ENCODE data around the gene APOL4.
"Not testable (repeated sequence)": the region's sequence is repeated elsewhere in the genome, so short reads cannot be mapped to it uniquely, and the experiment has no call there.

Gene APOL4

DNA sequence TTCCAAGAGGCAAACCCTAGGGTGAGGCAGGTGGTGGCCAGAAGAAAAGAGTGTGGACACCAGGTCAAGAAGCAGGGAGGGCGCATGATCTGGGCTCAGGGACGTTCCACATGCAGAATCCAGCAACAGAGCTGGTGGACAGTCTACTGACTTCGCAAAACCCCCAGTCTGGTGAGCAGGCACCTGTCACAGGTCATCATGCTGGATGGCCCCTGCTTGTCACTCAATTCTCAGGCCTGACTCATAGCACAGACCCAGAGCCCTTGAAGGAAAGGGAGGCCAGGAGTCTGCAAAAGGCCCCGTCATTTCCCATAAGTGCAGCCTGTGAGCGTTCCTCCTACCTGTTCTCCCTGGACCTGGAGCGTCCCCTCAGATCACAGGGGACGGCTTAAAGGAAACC lies 18.2 kb downstream of the APOL4 start:
- DNase-seq (ENCODE audit: low read depth in 2 of 2) = no peak

DNA sequence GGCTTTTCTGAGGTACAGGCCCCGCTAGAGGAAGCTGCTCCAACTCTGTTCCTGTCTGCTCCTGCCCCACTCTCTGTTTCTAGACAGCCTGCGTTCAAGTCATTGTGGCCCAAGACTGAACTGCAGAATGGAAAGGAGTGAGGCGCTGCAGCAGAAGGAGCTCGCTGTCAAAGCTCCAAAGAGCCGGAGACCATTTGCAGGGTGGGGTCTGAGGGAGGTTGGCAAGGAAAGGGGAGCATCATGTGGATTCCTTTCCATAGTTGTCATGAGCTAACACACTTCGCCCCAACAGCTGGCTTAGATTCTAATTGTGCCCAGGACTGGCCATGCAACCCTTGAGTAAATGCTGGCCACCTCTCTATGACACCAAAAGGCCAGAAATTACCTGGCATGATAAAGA lies 18.8 kb downstream of the APOL4 start:
- no peak for DNase-seq (ENCODE audit: low read depth in 2 of 2)

- no peak for DNase-seq (ENCODE audit: low read depth in 2 of 2)
Measured at GRCh38 chr22:36182056-36182455, 19.6 kb downstream of the APOL4 start.

- DNase-seq (ENCODE audit: low read depth in 2 of 2) = no peak
Measured at GRCh38 chr22:36180928-36181327, 20.7 kb downstream of the APOL4 start.

DNA sequence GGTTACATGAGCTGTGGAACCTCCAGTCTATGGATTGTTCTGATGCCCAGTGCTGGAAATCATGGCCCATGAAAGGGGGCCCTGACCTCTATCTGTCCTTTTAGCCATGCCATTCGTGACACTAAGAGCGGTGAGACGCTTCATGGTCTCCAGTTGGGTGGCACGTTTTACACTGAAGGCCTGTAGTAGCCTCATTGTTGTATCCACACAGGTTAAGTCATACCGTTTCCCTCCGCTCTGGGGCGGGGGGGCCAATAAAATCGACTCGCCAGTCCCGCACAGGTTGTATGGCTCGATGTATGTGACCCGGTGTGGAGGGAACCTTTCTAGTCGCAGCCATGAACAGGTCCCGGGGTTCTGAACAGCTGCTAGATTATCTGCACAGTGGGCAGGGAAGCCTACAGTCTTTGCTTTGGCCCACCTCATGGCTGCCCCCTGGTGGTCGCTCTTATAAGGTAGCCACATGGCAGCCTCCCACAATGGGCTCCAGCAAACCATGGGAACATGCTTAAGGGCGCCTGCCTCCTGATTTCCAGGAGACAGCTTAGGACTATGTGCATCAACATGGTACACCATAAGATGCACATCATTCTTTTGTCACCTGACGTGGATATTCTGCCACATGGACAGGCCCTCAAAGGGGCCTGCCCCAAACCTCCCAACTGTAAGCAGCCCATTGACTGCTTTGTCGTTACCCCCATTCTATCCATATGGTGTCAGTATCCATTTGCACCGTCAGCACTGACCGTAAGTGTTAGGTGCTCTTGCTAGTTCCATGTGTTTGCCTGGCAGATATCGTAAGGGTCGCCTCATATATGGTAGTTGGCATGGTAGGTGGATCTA lies 21.4 kb downstream of the APOL4 start:
- DNase-seq (ENCODE audit: low read depth in 2 of 2) = peak; percentile 63 to 71

- DNase-seq (ENCODE audit: low read depth in 2 of 2) = no peak
Measured at GRCh38 chr22:36177160-36177559, 24.4 kb downstream of the APOL4 start.

- no peak for DNase-seq (ENCODE audit: low read depth in 2 of 2)
Measured at GRCh38 chr22:36175892-36176291, 25.7 kb downstream of the APOL4 start.

DNA sequence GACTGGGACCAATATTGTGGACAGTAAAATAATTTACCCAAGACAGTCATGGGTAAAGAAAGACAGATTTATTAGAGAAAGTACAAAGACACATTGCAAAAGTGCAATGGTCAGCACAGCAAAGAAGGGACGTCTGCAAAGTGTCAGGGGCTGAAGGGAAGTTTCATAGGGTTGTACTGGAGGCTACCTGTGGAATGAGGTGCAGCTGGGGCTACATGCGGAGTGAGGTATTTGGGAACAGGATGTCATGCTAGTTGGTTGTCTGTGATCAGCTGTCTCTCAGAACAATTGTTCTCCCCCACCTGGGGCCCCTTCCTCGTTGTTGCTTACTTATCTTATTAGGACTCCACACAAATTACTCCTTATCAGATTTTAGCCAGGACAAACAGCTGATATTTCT lies 29.7 kb downstream of the APOL4 start:
- no peak for DNase-seq (ENCODE audit: low read depth in 2 of 2)

GRCh38 chr22:36166518-36167220 lies 34.9 kb downstream of the APOL4 start:
- DNase-seq (ENCODE audit: low read depth in 2 of 2) = no peak

GRCh38 chr22:36166086-36166485 lies 35.5 kb downstream of the APOL4 start:
- DNase-seq (ENCODE audit: low read depth in 2 of 2) = no peak

GRCh38 chr22:36165141-36165540 lies 36.5 kb downstream of the APOL4 start:
- DNase-seq (ENCODE audit: low read depth in 2 of 2) = no peak

GRCh38 chr22:36164621-36165020 lies 37.0 kb downstream of the APOL4 start:
- no peak for DNase-seq (ENCODE audit: low read depth in 2 of 2)

DNA sequence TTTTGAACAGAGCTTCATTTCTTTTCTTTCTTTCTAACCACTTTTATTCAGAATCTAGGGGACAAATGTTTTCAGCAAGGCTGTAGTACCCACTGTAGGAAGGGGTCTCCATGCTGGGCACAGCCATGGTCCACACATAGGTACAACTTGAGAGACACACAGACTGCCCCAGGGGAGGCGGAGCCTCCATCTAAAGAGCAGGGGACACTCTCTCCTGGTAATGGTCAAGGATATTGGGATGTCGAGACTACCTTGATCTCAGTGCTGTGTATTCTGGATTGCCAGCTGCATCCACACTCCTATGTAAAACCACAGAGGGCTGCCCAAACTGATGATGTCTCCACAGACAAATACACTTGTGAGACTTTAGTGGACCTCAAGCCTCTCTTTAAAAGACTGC lies 38.1 kb downstream of the APOL4 start:
- no peak for DNase-seq (ENCODE audit: low read depth in 2 of 2)

DNA sequence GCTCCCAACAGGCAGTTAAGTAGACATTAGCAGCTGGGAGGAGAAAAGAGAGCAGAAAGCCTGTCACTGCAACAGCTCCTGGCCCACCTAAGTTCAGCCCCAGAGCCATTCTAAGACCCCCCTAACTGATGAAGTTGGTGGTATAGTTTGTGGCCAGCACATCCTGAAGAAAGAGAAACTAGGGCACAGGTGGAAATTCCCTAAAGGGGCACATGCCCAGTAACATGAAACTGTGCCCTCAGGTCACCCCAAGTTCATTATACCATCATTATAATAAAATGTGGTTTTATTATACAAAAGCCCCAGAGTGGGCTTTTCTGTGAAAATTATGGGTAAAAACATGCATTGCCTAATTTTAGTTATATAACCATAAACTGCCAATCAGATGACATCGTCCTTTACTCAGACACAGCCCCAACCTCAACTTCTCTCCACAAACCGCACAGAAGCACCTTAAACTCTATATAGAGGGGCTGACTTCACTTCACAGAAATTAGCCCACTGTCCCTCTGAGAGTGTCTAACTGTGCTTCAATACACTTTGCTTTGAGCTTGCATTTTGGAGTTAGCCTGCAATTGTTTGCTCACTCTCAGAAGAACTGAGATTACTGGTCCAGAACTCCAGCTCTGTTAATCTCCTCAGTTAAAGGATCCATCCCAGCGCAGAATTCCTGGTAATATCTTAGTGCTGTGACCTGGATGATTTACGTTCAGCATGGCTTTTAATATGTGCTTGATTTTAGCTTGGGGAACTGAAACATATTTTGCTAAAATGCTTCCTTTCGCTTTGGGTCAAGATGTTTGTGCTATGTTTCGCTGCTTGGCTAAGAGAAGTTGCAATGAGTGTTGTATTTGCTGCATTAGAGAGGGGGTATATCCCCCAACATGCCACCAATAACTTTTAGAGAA lies 39.2 kb downstream of the APOL4 start:
- DNase-seq (ENCODE audit: low read depth in 2 of 2) = no peak

DNA sequence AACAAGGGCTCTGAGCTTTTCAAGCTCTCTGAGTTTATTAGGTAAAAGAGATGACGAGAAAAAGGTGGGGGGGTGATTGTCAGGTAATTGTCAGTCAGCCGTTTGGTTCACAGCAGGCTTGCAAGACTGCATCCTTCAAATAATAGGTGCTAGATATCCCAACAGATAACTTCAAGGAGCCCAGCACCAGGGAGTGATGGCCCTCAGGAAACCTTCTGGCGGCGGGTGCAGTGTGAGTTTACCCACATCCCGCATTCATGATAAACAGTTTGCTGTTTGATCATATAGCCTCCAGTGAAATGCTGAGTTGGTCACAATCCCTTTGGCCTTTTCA lies 39.8 kb downstream of the APOL4 start:
- DNase-seq (ENCODE audit: low read depth in 2 of 2) = not testable (repeated sequence)

GRCh38 chr22:36160499-36160942 lies 41.1 kb downstream of the APOL4 start, which contains the start of gene APOL3:
TSS of gene APOL3 (minus strand) at chr22:36160755. CDS start at chr22:36149055, 11,700 bp downstream.
- DNase-seq (ENCODE audit: low read depth in 2 of 2) = no peak

GRCh38 chr22:36156515-36157419 lies 44.8 kb downstream of the APOL4 start:
- DNase-seq (ENCODE audit: low read depth in 2 of 2) = peak; percentile 55 to 58

DNA sequence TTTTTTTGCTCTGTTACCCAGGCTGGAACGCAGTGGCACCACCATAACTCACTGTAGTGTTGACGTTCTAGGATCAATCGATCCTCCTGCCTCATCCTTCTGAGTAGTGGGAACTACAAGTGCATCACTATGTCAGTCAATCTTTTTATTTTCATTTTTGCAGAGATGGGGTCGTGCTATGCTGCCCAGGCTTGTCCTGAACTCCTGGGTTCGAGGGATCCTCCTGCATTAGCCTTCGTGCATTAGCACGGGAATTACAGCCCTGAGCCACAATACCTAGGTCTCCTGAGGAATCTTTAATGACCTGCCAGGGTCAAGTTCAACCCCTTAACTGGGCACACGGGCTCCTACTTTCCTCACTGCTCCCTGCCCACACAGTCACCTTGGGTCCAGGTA lies 45.5 kb downstream of the APOL4 start:
- DNase-seq (ENCODE audit: low read depth in 2 of 2) = no peak

DNA sequence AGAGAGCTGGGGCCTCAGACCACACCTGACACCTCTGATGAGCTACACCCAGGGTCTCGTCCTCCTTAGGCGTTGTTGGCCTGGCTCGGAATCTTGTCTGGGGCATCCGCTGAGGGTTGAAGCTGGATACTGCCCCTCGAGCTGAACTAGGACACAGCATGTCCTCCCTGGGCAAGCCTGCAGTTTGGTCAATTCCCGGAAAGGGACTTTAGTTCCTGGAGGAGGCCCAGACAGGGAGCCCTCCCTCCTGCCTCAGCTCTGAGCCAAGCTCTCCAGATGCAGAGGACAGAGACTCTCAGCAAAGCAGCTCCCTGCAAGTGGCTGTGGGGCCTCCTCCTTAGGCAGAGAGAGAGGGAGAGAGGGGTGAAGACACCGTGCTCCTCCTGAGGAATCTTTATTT lies 45.9 kb downstream of the APOL4 start:
- no peak for DNase-seq (ENCODE audit: low read depth in 2 of 2)

- DNase-seq (ENCODE audit: low read depth in 2 of 2) = no peak
Measured at GRCh38 chr22:36154423-36154945, 47.1 kb downstream of the APOL4 start.

Data from stimulated activated CD8-positive, alpha-beta memory T cell treated with anti-CD3 and anti-CD28 coated beads, Interleukin-15, amount 100 ng/mL, for 48 hours (primary cell).